Measurements from ENCODE around the gene MCC.

MCC gene

DNA sequence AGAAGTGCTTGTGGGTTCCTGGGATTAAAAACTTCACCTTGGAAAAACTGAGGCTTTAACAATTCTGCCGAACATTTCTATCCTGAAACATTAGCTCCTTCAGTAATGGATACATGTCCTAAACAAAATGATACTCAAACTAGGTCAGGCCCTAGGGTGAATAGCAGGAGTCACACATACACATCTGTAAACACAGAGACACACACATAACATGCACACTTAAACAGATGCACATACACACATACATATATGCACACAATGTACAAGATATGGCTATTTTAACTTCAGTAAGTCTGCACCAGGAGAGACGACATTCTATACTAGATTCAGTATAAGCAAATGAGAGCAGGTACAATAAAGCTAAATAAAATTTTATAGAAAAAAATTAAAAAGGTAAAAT, 387.3 kb downstream of the MCC start:
- H3K9me3 ChIP-seq (ENCODE audit: control insufficient read depth in 1 of 2, low read length in 2 of 2), result no peaks in the 10 kb centered on the region
- H3K4me1 ChIP-seq (ENCODE audit: control insufficient read depth in 1 of 2, insufficient read depth in 2 of 2, low read length in 2 of 2), result no peaks in the 10 kb centered on the region
- H3K36me3 ChIP-seq (ENCODE audit: control insufficient read depth in 1 of 2, insufficient read depth in 2 of 2, low read length in 2 of 2), result peaks cover 7 to 11% of the 10 kb centered on the region in 2 donors
- H3K27me3 ChIP-seq (ENCODE audit: low read depth, low read length), result no peaks in the 10 kb centered on the region
- H3K4me3 ChIP-seq (ENCODE audit: low read depth in 1 of 2, low read length in 2 of 2), result no peak overlapping the region
- H3K27ac ChIP-seq (ENCODE audit: low read length), result no peak overlapping the region

DNA sequence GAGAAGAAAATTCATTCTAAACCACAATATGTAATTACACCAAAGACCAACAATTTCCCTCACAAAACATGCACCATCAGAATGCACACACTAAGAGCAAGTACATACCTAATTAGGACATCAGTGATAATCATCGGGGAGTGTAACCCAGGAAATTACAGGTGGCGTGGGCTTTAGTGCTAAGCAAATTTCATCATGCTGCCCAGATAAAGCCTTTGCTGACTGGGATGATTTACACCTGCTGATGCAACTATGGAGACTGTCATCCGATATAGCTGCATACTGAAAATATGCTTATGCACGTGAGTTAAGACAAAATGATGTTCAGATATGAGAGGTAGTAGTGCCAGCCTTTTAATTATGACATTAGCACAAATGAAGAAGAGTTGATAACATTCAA, 388.4 kb downstream of the MCC start:
- Histone ChIP-seq H3K27me3 (ENCODE audit: low read depth, low read length) (no peaks in the 10 kb centered on the region), H3K4me1 (ENCODE audit: control insufficient read depth in 1 of 2, insufficient read depth in 2 of 2, low read length in 2 of 2) (no peaks in the 10 kb centered on the region)

DNA sequence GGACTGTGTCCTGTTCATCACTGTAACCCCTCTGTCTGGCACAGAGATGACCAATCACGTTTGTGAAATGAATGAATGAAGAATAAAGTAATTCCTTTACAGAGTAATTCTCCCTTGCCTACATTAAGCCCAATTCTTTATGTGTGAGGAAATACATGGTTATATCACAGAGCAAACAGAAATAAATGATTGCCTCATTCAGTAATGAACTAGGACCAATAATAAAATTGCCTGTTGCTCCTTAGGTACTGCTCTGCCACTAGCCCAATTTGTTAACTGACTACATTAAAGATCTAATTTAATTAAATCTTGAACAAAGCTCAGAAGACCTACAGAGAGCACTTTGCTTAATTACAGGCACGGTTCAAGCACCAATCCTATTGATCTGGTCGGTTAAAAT, 389.9 kb downstream of the MCC start:
- Histone ChIP-seq H3K27me3 (ENCODE audit: low read depth, low read length) (no peaks in the 10 kb centered on the region), H3K36me3 (ENCODE audit: control insufficient read depth in 1 of 2, insufficient read depth in 2 of 2, low read length in 2 of 2) (peaks cover 4 to 7% of the 10 kb centered on the region in 2 donors), H3K4me3 (ENCODE audit: low read depth in 1 of 2, low read length in 2 of 2) (no peak overlapping the region), H3K4me1 (ENCODE audit: control insufficient read depth in 1 of 2, insufficient read depth in 2 of 2, low read length in 2 of 2) (no peaks in the 10 kb centered on the region), H3K27ac (ENCODE audit: low read length) (no peak overlapping the region), H3K9me3 (ENCODE audit: control insufficient read depth in 1 of 2, low read length in 2 of 2) (no peaks in the 10 kb centered on the region)

More for the DNA sequence above, 388.4 kb downstream of the MCC start:
- Histone ChIP-seq H3K27ac (ENCODE audit: low read length) (no peak overlapping the region), H3K36me3 (ENCODE audit: control insufficient read depth in 1 of 2, insufficient read depth in 2 of 2, low read length in 2 of 2) (peaks cover 7 to 11% of the 10 kb centered on the region in 2 donors), H3K9me3 (ENCODE audit: control insufficient read depth in 1 of 2, low read length in 2 of 2) (no peaks in the 10 kb centered on the region), H3K4me3 (ENCODE audit: low read depth in 1 of 2, low read length in 2 of 2) (no peak overlapping the region)

DNA sequence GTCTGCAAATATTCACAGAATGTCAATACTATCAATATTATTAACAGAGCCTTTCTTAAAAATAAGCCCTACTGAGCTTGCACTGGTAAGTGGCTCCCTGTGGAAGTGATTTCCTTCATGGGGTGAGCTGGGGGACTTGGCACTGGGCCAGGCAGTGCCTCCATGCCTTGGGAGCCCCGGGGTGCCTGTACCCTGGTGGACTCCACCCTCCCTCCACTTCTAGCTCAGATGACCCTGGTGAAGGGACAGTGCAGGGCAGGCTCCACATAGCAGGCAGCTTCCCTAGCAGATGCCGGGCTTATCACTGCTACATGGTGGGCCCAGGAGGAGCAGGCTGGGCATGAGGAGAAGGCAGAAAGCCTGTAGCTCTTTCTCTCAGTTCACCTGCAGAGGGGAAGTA, 392.4 kb downstream of the MCC start:
- peaks cover 4 to 7% of the 10 kb centered on the region in 2 donors for H3K36me3 ChIP-seq (ENCODE audit: control insufficient read depth in 1 of 2, insufficient read depth in 2 of 2, low read length in 2 of 2)
- no peaks in the 10 kb centered on the region for H3K27me3 ChIP-seq (ENCODE audit: low read depth, low read length)
- H3K9me3 ChIP-seq (ENCODE audit: control insufficient read depth in 1 of 2, low read length in 2 of 2), result no peaks in the 10 kb centered on the region
- no peak overlapping the region for H3K4me3 ChIP-seq (ENCODE audit: low read depth in 1 of 2, low read length in 2 of 2)
- H3K4me1 ChIP-seq (ENCODE audit: control insufficient read depth in 1 of 2, insufficient read depth in 2 of 2, low read length in 2 of 2), result peaks cover 0 to 2% of the 10 kb centered on the region in 2 donors
- H3K27ac ChIP-seq (ENCODE audit: low read length), result no peak overlapping the region

DNA sequence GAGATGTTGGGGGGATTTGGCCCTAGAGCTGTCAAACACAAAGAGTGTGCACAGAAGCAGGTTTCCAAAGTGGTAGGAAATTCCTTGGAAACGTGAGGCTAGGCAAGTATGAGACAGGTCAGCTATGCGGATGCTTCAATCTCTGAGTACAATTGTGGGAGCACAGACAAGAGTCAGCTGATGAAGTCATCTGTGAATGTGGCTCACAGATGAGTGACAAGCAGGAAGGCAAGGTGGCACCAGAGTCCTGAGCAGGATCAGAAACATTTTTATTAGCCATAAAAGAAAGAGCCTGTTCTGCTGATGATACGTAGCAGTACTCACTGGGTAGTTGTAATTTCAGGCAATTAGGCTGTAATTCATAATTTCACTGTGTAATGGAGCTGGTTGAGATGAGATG, 394.7 kb downstream of the MCC start:
- Histone ChIP-seq H3K27me3 (ENCODE audit: low read depth, low read length) (no peaks in the 10 kb centered on the region), H3K4me1 (ENCODE audit: control insufficient read depth in 1 of 2, insufficient read depth in 2 of 2, low read length in 2 of 2) (peaks cover 0 to 7% of the 10 kb centered on the region in 2 donors), H3K4me3 (ENCODE audit: low read depth in 1 of 2, low read length in 2 of 2) (no peak overlapping the region), H3K9me3 (ENCODE audit: control insufficient read depth in 1 of 2, low read length in 2 of 2) (no peaks in the 10 kb centered on the region), H3K27ac (ENCODE audit: low read length) (no peak overlapping the region), H3K36me3 (ENCODE audit: control insufficient read depth in 1 of 2, insufficient read depth in 2 of 2, low read length in 2 of 2) (peaks cover 4 to 7% of the 10 kb centered on the region in 2 donors)

DNA sequence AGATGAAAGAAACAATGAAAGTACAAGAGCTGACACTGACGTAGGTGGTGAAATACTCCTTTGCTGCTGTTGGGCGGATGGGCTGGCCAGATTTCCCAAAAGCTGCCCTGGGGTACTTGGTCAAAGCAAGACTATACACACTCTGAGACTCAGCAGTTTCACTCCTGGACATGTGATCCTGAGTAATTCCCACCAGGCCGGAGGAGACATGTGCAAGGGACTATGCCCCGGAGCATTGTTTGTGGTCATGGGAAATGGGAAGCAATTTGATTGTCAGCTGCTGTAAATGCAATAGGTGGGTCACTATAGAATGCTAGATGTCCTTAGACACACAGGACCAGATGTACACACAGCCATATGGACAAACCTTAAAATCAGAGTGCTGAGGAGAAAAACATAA, 395.6 kb downstream of the MCC start:
- Histone ChIP-seq H3K27ac (ENCODE audit: low read length) (no peak overlapping the region), H3K4me1 (ENCODE audit: control insufficient read depth in 1 of 2, insufficient read depth in 2 of 2, low read length in 2 of 2) (peaks cover 0 to 7% of the 10 kb centered on the region in 2 donors), H3K4me3 (ENCODE audit: low read depth in 1 of 2, low read length in 2 of 2) (no peak overlapping the region), H3K36me3 (ENCODE audit: control insufficient read depth in 1 of 2, insufficient read depth in 2 of 2, low read length in 2 of 2) (peaks cover under 1 to 3% of the 10 kb centered on the region in 2 donors), H3K27me3 (ENCODE audit: low read depth, low read length) (no peaks in the 10 kb centered on the region), H3K9me3 (ENCODE audit: control insufficient read depth in 1 of 2, low read length in 2 of 2) (no peaks in the 10 kb centered on the region)

DNA sequence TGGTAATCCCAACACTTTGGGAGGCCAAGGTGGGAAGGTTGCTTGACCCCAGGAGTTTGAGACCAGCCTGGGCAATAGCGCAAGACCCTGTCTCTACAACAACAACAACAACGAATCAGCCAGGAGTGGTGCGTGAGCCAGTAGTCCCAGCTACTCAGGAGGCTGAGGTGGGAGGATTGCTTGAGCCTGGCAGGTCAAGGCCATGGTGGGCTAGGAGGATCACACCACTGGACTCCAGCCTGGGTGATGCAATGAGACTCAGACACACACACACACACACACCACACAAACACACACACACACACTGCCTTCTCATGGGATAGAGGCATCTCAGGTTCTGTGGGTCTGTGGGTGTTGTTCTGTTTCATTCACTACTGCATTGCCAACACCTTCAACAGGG, 396.6 kb downstream of the MCC start:
- H3K36me3 ChIP-seq (ENCODE audit: control insufficient read depth in 1 of 2, insufficient read depth in 2 of 2, low read length in 2 of 2), result no peaks in the 10 kb centered on the region
- H3K9me3 ChIP-seq (ENCODE audit: control insufficient read depth in 1 of 2, low read length in 2 of 2), result no peaks in the 10 kb centered on the region
- H3K4me3 ChIP-seq (ENCODE audit: low read depth in 1 of 2, low read length in 2 of 2), result no peak overlapping the region
- no peaks in the 10 kb centered on the region for H3K27me3 ChIP-seq (ENCODE audit: low read depth, low read length)
- no peak overlapping the region for H3K27ac ChIP-seq (ENCODE audit: low read length)
- peaks cover 0 to 7% of the 10 kb centered on the region in 2 donors for H3K4me1 ChIP-seq (ENCODE audit: control insufficient read depth in 1 of 2, insufficient read depth in 2 of 2, low read length in 2 of 2)

DNA sequence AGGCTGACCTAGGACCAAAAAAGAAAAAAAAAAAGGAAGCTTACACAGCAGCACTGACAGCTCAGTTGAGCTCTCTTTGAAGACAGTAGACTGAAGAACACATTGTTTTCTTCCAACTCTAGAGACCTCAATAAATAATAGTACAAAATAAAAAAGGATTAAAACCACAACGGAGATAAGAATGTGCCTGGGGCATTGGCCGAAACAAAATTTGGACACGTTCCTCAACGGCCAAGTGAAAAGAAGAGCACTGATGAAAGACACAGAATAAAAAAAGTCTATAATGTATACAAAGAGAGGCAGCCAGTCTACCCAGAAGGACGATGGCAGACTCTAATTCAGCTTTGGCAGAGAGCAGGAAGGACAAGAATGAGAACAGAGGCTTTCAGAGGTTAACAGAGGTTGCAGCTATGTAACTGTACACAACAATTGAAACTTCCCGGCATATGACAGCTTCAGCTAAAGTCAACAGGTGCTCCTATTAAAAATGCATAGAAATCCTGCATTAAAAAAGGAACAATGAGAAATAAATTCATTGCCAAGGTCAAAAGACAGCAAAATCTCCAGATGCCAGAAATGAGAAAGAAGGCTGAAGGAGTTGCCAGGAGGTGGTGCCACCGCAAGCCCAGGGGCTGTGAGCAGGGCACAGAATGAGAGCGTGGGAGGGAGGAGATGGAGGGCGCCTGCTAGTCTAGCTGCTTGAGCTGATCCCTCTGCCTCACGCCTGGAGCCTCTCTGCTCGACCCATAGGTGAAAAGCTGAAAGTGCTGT, 397.7 kb downstream of the MCC start:
- H3K27ac ChIP-seq (ENCODE audit: low read length), result no peak overlapping the region
- H3K36me3 ChIP-seq (ENCODE audit: control insufficient read depth in 1 of 2, insufficient read depth in 2 of 2, low read length in 2 of 2), result no peaks in the 10 kb centered on the region
- H3K4me1 ChIP-seq (ENCODE audit: control insufficient read depth in 1 of 2, insufficient read depth in 2 of 2, low read length in 2 of 2), result peaks cover 0 to 7% of the 10 kb centered on the region in 2 donors
- H3K9me3 ChIP-seq (ENCODE audit: control insufficient read depth in 1 of 2, low read length in 2 of 2), result no peaks in the 10 kb centered on the region
- no peak overlapping the region for H3K4me3 ChIP-seq (ENCODE audit: low read depth in 1 of 2, low read length in 2 of 2)
- no peaks in the 10 kb centered on the region for H3K27me3 ChIP-seq (ENCODE audit: low read depth, low read length)

DNA sequence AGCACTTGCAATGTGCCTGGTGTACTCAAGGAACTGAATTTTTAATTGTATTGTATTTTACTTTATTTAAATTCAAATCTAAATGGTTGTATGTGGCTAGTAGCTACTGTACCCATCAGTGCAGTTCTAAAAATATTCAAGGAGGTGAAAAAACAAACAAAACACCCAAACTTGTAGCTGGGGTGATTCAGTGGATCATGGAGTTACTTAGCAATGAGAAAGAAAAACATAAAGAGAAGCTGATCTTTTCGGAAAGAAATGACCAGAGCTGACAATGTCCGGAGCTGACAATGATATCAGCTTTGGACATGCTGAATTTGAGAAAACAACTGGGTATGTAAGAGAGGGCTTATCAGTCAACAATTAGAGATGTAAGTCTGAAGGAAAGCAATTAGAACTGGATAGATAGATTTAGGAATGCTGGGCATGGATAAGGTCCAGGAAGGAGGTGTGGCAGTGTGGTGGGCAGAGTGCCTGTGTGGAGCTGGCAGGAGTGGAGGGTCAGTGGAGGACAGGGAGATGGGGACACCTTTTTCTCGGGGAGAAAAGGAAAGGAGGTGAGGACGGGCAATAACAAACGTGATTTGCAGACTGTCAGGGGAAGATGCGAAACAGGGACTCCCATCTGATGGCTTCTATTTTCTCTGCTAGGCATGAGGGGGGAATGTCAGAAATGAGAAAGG, 398.5 kb downstream of the MCC start:
- peaks cover 0 to 7% of the 10 kb centered on the region in 2 donors for H3K4me1 ChIP-seq (ENCODE audit: control insufficient read depth in 1 of 2, insufficient read depth in 2 of 2, low read length in 2 of 2)
- no peak overlapping the region for H3K27ac ChIP-seq (ENCODE audit: low read length)
- H3K4me3 ChIP-seq (ENCODE audit: low read depth in 1 of 2, low read length in 2 of 2), result no peak overlapping the region
- H3K9me3 ChIP-seq (ENCODE audit: control insufficient read depth in 1 of 2, low read length in 2 of 2), result no peaks in the 10 kb centered on the region
- no peaks in the 10 kb centered on the region for H3K36me3 ChIP-seq (ENCODE audit: control insufficient read depth in 1 of 2, insufficient read depth in 2 of 2, low read length in 2 of 2)
- H3K27me3 ChIP-seq (ENCODE audit: low read depth, low read length), result no peaks in the 10 kb centered on the region

DNA sequence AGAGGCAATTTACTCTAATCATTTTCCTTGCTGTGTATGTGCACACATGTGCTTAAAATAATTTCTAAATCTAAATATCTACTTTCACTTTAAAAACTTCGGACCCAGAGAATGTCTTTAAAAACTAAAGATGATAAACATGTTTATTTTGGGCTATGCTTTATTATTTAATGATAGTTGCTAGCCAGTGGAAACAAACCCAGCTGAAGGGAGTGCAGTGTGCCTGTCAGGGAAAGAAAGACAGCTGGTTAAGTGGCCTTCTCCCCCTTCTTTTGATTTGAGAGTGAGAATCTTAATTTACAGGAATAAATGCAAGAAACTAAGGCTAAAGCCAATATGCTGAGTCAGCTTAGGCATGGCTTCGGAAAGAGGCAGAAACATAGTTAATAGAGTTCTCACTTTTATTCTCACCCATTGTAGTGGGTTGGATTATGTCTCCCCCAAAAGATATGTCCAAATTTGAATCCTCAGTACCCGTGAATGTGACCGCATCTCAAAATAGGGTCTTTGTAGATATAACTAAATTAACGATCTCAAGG, 400.2 kb downstream of the MCC start:
- Histone ChIP-seq H3K4me3 (ENCODE audit: low read depth in 1 of 2, low read length in 2 of 2) (no peak overlapping the region), H3K27ac (ENCODE audit: low read length) (no peak overlapping the region), H3K36me3 (ENCODE audit: control insufficient read depth in 1 of 2, insufficient read depth in 2 of 2, low read length in 2 of 2) (no peaks in the 10 kb centered on the region), H3K4me1 (ENCODE audit: control insufficient read depth in 1 of 2, insufficient read depth in 2 of 2, low read length in 2 of 2) (peaks cover 0 to 7% of the 10 kb centered on the region in 2 donors), H3K27me3 (ENCODE audit: low read depth, low read length) (no peaks in the 10 kb centered on the region), H3K9me3 (ENCODE audit: control insufficient read depth in 1 of 2, low read length in 2 of 2) (no peaks in the 10 kb centered on the region)

DNA sequence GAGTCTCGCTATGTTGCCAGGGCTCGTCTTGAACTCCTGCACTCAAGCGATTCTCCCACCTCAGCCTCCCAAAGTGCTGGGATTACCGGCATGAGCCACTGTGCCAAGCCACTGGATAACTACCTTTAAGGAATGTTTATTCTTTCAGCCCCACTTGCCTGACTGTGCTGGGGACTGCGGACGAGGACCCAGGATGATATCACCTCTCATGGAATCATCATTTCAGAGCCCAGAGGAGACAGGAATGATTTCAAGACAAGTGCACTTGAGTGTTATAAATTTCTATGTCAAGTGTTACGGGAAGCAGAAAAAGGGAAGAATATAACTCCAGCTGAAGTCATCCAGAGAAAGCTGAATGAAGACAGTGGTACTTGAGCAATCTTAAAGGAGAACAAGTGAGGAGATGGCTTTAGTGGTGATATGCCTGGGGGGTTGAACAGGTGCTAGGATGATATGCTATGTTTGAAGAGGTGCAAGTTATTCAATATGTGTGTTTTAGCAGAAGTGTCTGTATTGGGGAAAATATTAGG, 402.3 kb downstream of the MCC start:
- no peak overlapping the region for H3K27ac ChIP-seq (ENCODE audit: low read length)
- H3K4me3 ChIP-seq (ENCODE audit: low read depth in 1 of 2, low read length in 2 of 2), result no peak overlapping the region
- H3K9me3 ChIP-seq (ENCODE audit: control insufficient read depth in 1 of 2, low read length in 2 of 2), result no peaks in the 10 kb centered on the region
- H3K27me3 ChIP-seq (ENCODE audit: low read depth, low read length), result no peaks in the 10 kb centered on the region
- H3K4me1 ChIP-seq (ENCODE audit: control insufficient read depth in 1 of 2, insufficient read depth in 2 of 2, low read length in 2 of 2), result peaks cover 0 to 6% of the 10 kb centered on the region in 2 donors
- peaks cover 0 to 9% of the 10 kb centered on the region in 2 donors for H3K36me3 ChIP-seq (ENCODE audit: control insufficient read depth in 1 of 2, insufficient read depth in 2 of 2, low read length in 2 of 2)
